WTC11 (cell line): ENCODE data around the gene DARS2. TPM values are rescaled to one million over a fixed set of nuclear protein-coding genes. Genes with fewer than 3 reads are reported as not detected.
"Not testable (repeated sequence)": the region's sequence is repeated elsewhere in the genome, so short reads cannot be mapped to it uniquely, and the experiment has no call there.

ENCODE experiments used
- ATAC-seq: fragments of 200-7000 bp; cut with Tn5 transposase; 2 replicates; pipeline ENCODE4 v1.10.0; 2021; ENCODE audit warnings: mild to moderate bottlenecking, moderate library complexity
- CTCF ChIA-PET: fragments of 300-600 bp; sonication (Branson Sonifier 250); formaldehyde crosslinking; loops from one replicate; lab custom pipeline; 2021; ENCODE audit warnings: antibody characterized with exemption; lab: Charles Lee
- POLR2A ChIA-PET: fragments of 350-600 bp; sonication (Branson Sonifier 250); formaldehyde crosslinking; loops from one replicate; lab custom pipeline; 2021; ENCODE audit warnings: antibody characterized with exemption; lab: Charles Lee
- DNase-seq: peaks from one replicate; pipeline ENCODE4 v3.0.0; 2021; ENCODE audit warnings: low spot score
- H3K27ac Mint-ChIP-seq: 2 replicates; pipeline ENCODE4 v1.8.0; 2021; ENCODE audit warnings: mixed read lengths
- H3K27me3 Mint-ChIP-seq: 2 replicates; pipeline ENCODE4 v1.8.0; 2021; ENCODE audit warnings: low read depth, mild to moderate bottlenecking, moderate library complexity, mixed read lengths
- H3K36me3 Mint-ChIP-seq: 2 replicates; pipeline ENCODE4 v1.8.0; 2021; ENCODE audit warnings: mixed read lengths
- H3K4me1 Mint-ChIP-seq: 2 replicates; pipeline ENCODE4 v1.8.0; 2022; ENCODE audit warnings: mixed read lengths
- H3K4me3 Mint-ChIP-seq: 2 replicates; pipeline ENCODE4 v1.8.0; 2021; ENCODE audit warnings: mild to moderate bottlenecking, moderate library complexity, mixed read lengths
- H3K9me3 Mint-ChIP-seq: 2 replicates; pipeline ENCODE4 v1.8.0; 2021; ENCODE audit warnings: mixed read lengths
- CREB1 ChIP-seq: sonication (generic); formaldehyde crosslinking; IDR thresholded peaks from 2 replicates; pipeline ENCODE4 v1.8.0; 2023; ENCODE audit warnings: mild to moderate bottlenecking, missing genetic modification reagents
- CREM ChIP-seq: sonication (generic); formaldehyde crosslinking; IDR thresholded peaks from 2 replicates; pipeline ENCODE4 v1.8.1; 2022; ENCODE audit warnings: mild to moderate bottlenecking, missing genetic modification reagents, moderate library complexity
- CTCF ChIP-seq: fragments of 200-600 bp; IDR thresholded peaks from 2 replicates; pipeline ENCODE4 v1.8.0; 2022; ENCODE audit warnings: antibody characterized with exemption
- ELF4 ChIP-seq: sonication (generic); formaldehyde crosslinking; IDR thresholded peaks from 2 replicates; pipeline ENCODE4 v1.8.1; 2022; ENCODE audit warnings: low read depth, mild to moderate bottlenecking, moderate library complexity, missing genetic modification reagents
- ERG ChIP-seq: fragments of 250-450 bp; sonication (Bioruptor Pico); IDR thresholded peaks from 2 replicates; pipeline ENCODE4 v1.8.0; 2021; ENCODE audit warnings: mild to moderate bottlenecking
- ETV6 ChIP-seq: sonication (generic); formaldehyde crosslinking; IDR thresholded peaks from 2 replicates; pipeline ENCODE4 v1.8.1; 2022; ENCODE audit warnings: mild to moderate bottlenecking, missing genetic modification reagents
- FOXJ3 ChIP-seq: sonication (generic); formaldehyde crosslinking; IDR thresholded peaks from 2 replicates; pipeline ENCODE4 v1.9.0; 2021; ENCODE audit warnings: missing genetic modification reagents, mild to moderate bottlenecking, borderline replicate concordance
- FOXK1 ChIP-seq: sonication (generic); formaldehyde crosslinking; IDR thresholded peaks from 2 replicates; pipeline ENCODE4 v1.8.0; 2022; ENCODE audit warnings: mild to moderate bottlenecking, moderate library complexity, missing genetic modification reagents
- GRHL2 ChIP-seq: fragments of 250-450 bp; sonication (Bioruptor Pico); IDR thresholded peaks from 2 replicates; pipeline ENCODE4 v1.8.0; 2022; ENCODE audit warnings: mild to moderate bottlenecking, moderate library complexity; ENCODE audit not compliant: insufficient replicate concordance, severe bottlenecking
- JUN ChIP-seq: sonication (generic); formaldehyde crosslinking; IDR thresholded peaks from 2 replicates; pipeline ENCODE4 v1.8.0; 2023; ENCODE audit warnings: mild to moderate bottlenecking, missing genetic modification reagents
- MLX ChIP-seq: sonication (generic); formaldehyde crosslinking; IDR thresholded peaks from 2 replicates; pipeline ENCODE4 v1.8.1; 2023; ENCODE audit warnings: mild to moderate bottlenecking, missing genetic modification reagents, moderate library complexity
- MXD4 ChIP-seq: fragments of 250-450 bp; sonication (Bioruptor Pico); IDR thresholded peaks from 2 replicates; pipeline ENCODE4 v1.8.0; 2021; ENCODE audit warnings: mild to moderate bottlenecking, moderate library complexity, borderline replicate concordance
- NFATC4 ChIP-seq: fragments of 250-450 bp; sonication (Bioruptor Pico); IDR thresholded peaks from 2 replicates; pipeline ENCODE4 v1.9.0; 2021; ENCODE audit warnings: mild to moderate bottlenecking
- NFE2L1 ChIP-seq: sonication (generic); formaldehyde crosslinking; IDR thresholded peaks from 2 replicates; pipeline ENCODE4 v1.8.1; 2023; ENCODE audit warnings: missing genetic modification reagents
- NR1H2 ChIP-seq: sonication (generic); formaldehyde crosslinking; IDR thresholded peaks from 2 replicates; pipeline ENCODE4 v1.9.0; 2021; ENCODE audit warnings: mild to moderate bottlenecking, moderate library complexity, missing genetic modification reagents
- NR3C1 ChIP-seq: sonication (generic); formaldehyde crosslinking; conservative IDR thresholded peaks from 2 replicates; pipeline ENCODE4 v1.8.1; 2023; ENCODE audit warnings: low read depth, mild to moderate bottlenecking, missing genetic modification reagents
- TCF7 ChIP-seq: sonication (generic); formaldehyde crosslinking; IDR thresholded peaks from 2 replicates; pipeline ENCODE4 v1.8.0; 2022; ENCODE audit warnings: mild to moderate bottlenecking, low read depth, missing genetic modification reagents, moderate library complexity
- ZBTB21 ChIP-seq: sonication (generic); formaldehyde crosslinking; IDR thresholded peaks from 2 replicates; pipeline ENCODE4 v1.8.1; 2023; ENCODE audit warnings: mild to moderate bottlenecking, missing genetic modification reagents, borderline replicate concordance
- ZMAT4 ChIP-seq: fragments of 250-450 bp; sonication (Bioruptor Pico); IDR thresholded peaks from 2 replicates; pipeline ENCODE4 v1.9.0; 2021; ENCODE audit warnings: mild to moderate bottlenecking
- ZNF121 ChIP-seq: sonication (generic); formaldehyde crosslinking; IDR thresholded peaks from 2 replicates; pipeline ENCODE4 v1.8.0; 2023; ENCODE audit warnings: missing genetic modification reagents
- ZNF232 ChIP-seq: sonication (generic); formaldehyde crosslinking; IDR thresholded peaks from 2 replicates; pipeline ENCODE4 v1.8.0; 2022; ENCODE audit warnings: mild to moderate bottlenecking, missing genetic modification reagents
- ZNF263 ChIP-seq: sonication (generic); formaldehyde crosslinking; IDR thresholded peaks from 2 replicates; pipeline ENCODE4 v1.8.1; 2022; ENCODE audit warnings: low read depth, mild to moderate bottlenecking, moderate library complexity, missing genetic modification reagents
- ZNF671 ChIP-seq: fragments of 250-450 bp; sonication (Bioruptor Pico); IDR thresholded peaks from 2 replicates; pipeline ENCODE4 v1.8.0; 2021; ENCODE audit warnings: mild to moderate bottlenecking
- total RNA-seq: library from RNA; stranded (reverse); gene quantifications from 3 replicates; pipeline ENCODE4 v1.2.3, GENCODE V29; 2021

Gene DARS2
- total RNA-seq, 1 experiment from 2014 or later: 38.0 TPM

GRCh38 chr1:173798078-173798477, 26.4 kb upstream of the DARS2 start:
- Mint-ChIP-seq H3K4me3 (no peak overlapping the region), H3K9me3 (peaks cover 17% of the 10 kb centered on the region), H3K27me3 (no peaks in the 10 kb centered on the region), H3K4me1 (no peaks in the 10 kb centered on the region), H3K27ac (no peak overlapping the region), H3K36me3 (peaks cover 40% of the 10 kb centered on the region)
- POLR2A ChIA-PET: no interaction called here
- no peak for DNase-seq
- no peak for ATAC-seq
- TF ChIP-seq NR3C1 (no peak), TCF7 (no peak), FOXK1 (no peak), NFATC4 (CRISPR knock-in tag) (no peak), ZNF263 (CRISPR knock-in tag) (no peak), ZNF671 (CRISPR knock-in tag) (no peak), FOXJ3 (CRISPR knock-in tag) (no peak), NFE2L1 (CRISPR knock-in tag) (no peak), ZNF121 (CRISPR knock-in tag) (no peak), ZMAT4 (CRISPR knock-in tag) (no peak), CTCF (no peak), ZNF232 (no peak), GRHL2 (no peak), ETV6 (no peak), MLX (CRISPR knock-in tag) (no peak), CREB1 (no peak), ELF4 (CRISPR knock-in tag) (no peak), ERG (CRISPR knock-in tag) (no peak), MXD4 (CRISPR knock-in tag) (no peak)
- CTCF ChIA-PET: no interaction called here

- H3K4me3 Mint-ChIP-seq, CTCF ChIA-PET, DNase-seq, ATAC-seq, H3K27me3 Mint-ChIP-seq, H3K27ac Mint-ChIP-seq, H3K4me1 Mint-ChIP-seq, POLR2A ChIA-PET: not testable (repeated sequence)
- H3K36me3 Mint-ChIP-seq: peaks cover 36% of the 10 kb centered on the region
- H3K9me3 Mint-ChIP-seq: peaks cover 16% of the 10 kb centered on the region
Measured at GRCh38 chr1:173799995-173800394, 24.5 kb upstream of the DARS2 start.

- peaks cover 34% of the 10 kb centered on the region for H3K36me3 Mint-ChIP-seq
- DNase-seq (no peak), ATAC-seq (no peak)
- ChIA-PET POLR2A (no interaction called here), CTCF (no interaction called here)
- H3K27ac Mint-ChIP-seq: no peak overlapping the region
- no peak for TF ChIP-seq FOXK1
- TF ChIP-seq ZBTB21: no peak
- no peak for TF ChIP-seq CREM (CRISPR knock-in tag)
- no peak for TF ChIP-seq NR1H2 (CRISPR knock-in tag)
- no peak for TF ChIP-seq JUN (CRISPR knock-in tag)
- H3K9me3 Mint-ChIP-seq: no peaks in the 10 kb centered on the region
- H3K4me3 Mint-ChIP-seq: no peak overlapping the region
- H3K27me3 Mint-ChIP-seq: no peaks in the 10 kb centered on the region
- no peaks in the 10 kb centered on the region for H3K4me1 Mint-ChIP-seq
Measured at GRCh38 chr1:173802961-173803360, 21.5 kb upstream of the DARS2 start.

- ATAC-seq, POLR2A ChIA-PET, H3K4me3 Mint-ChIP-seq, H3K27me3 Mint-ChIP-seq, CTCF ChIA-PET, DNase-seq, H3K4me1 Mint-ChIP-seq, H3K27ac Mint-ChIP-seq: not testable (repeated sequence)
- Mint-ChIP-seq H3K9me3 (peaks cover 30% of the 10 kb centered on the region), H3K36me3 (peaks cover 59% of the 10 kb centered on the region)
Measured at GRCh38 chr1:173813654-173814053, 10.8 kb upstream of the DARS2 start.
